Measurements from ENCODE around the gene DEPDC1.
A peak's percentile ranks its signal among the peaks of the same experiment; 100 is the strongest.

Gene DEPDC1

DNA sequence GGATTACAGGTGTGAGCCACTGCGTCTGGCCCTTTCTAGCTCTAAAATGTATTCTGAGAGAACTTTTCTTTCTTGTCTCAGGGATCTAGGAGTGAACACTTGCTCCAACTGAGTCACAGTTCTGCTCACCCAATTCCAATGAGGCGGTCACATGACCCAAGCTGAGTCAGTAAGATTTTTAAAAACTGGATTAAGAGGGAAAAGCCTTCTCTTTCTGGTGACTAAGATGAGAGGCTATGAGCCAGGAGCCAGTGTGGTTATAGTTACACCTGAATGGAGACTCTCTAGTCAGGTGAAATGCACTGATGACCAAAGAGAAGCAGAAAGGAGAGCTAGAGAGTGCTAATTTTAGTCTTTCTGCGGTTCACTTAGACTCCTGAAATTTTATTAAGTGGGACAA lies 9.5 kb upstream of the DEPDC1 start:
- TF ChIP-seq, protein P1, sequence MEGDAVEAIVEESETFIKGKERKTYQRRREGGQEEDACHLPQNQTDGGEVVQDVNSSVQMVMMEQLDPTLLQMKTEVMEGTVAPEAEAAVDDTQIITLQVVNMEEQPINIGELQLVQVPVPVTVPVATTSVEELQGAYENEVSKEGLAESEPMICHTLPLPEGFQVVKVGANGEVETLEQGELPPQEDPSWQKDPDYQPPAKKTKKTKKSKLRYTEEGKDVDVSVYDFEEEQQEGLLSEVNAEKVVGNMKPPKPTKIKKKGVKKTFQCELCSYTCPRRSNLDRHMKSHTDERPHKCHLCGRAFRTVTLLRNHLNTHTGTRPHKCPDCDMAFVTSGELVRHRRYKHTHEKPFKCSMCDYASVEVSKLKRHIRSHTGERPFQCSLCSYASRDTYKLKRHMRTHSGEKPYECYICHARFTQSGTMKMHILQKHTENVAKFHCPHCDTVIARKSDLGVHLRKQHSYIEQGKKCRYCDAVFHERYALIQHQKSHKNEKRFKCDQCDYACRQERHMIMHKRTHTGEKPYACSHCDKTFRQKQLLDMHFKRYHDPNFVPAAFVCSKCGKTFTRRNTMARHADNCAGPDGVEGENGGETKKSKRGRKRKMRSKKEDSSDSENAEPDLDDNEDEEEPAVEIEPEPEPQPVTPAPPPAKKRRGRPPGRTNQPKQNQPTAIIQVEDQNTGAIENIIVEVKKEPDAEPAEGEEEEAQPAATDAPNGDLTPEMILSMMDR (IDR thresholded peaks at IDR 0.05; ENCODE audit: insufficient read depth, low read length, poor library complexity, severe bottlenecking), result no peak
- H3K4me3 ChIP-seq (ENCODE audit: insufficient read depth, low read length, poor library complexity, severe bottlenecking), result no peak overlapping the region

DNA sequence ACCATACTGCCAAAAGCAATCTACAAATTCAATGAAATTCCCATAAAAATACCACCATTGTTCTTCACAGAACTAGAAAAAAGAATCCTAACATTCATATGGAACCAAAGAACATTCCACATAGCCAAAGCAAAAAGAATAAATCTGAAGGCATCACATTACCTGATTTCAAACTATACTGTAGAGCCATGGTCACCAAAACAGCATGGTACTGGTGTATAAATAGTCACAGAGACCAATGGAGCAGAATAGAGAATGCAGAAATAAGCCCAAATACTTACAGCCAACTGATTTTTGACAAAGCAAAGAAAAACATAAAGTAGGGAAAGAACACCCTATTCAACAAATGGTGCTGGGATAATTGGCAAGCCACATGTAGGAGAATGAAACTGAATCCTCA lies 6.2 kb upstream of the DEPDC1 start:
- Histone ChIP-seq H3K4me2 (ENCODE audit: low read depth, low read length, poor library complexity, severe bottlenecking) (no peak overlapping the region), H3F3A (ENCODE audit: insufficient read depth) (no peaks in the 10 kb centered on the region), H3K79me2 (ENCODE audit: insufficient read depth, low read length) (no peaks in the 10 kb centered on the region), H2AFZ (ENCODE audit: low read depth, low read length, severe bottlenecking) (no peak overlapping the region), H3K36me3 (ENCODE audit: low read length) (no peaks in the 10 kb centered on the region), H3K27me3 (ENCODE audit: low read length) (no peaks in the 10 kb centered on the region), H3K9ac (ENCODE audit: low read length) (no peak overlapping the region), H3K9me2 (replicated peaks; ENCODE audit: insufficient read depth, low read length) (no peaks in the 10 kb centered on the region), H3K4me3 (ENCODE audit: insufficient read depth, low read length, poor library complexity, severe bottlenecking) (no peak overlapping the region), H3K9me3 (ENCODE audit: insufficient read depth, low read length) (no peaks in the 10 kb centered on the region), H3K27ac (ENCODE audit: low read depth, low read length) (no peak overlapping the region), H4K20me1 (ENCODE audit: low read depth, low read length) (no peaks in the 10 kb centered on the region)
- no peak for TF ChIP-seq EZH2phosphoT487 (conservative IDR thresholded peaks at IDR 0.05; ENCODE audit: low read length)
- TF ChIP-seq, protein P1 (IDR thresholded peaks at IDR 0.05; ENCODE audit: insufficient read depth, low read length, poor library complexity, severe bottlenecking), result no peak

More for the DNA sequence above, 9.5 kb upstream of the DEPDC1 start:
- no peaks in the 10 kb centered on the region for H3K36me3 ChIP-seq (ENCODE audit: low read length)
- H4K20me1 ChIP-seq (ENCODE audit: low read depth, low read length), result no peaks in the 10 kb centered on the region
- H3K9ac ChIP-seq (ENCODE audit: low read length), result no peak overlapping the region
- H3K9me2 ChIP-seq (replicated peaks; ENCODE audit: insufficient read depth, low read length), result no peaks in the 10 kb centered on the region
- H3F3A ChIP-seq (ENCODE audit: insufficient read depth), result no peaks in the 10 kb centered on the region
- H2AFZ ChIP-seq (ENCODE audit: low read depth, low read length, severe bottlenecking), result no peak overlapping the region
- no peaks in the 10 kb centered on the region for H3K79me2 ChIP-seq (ENCODE audit: insufficient read depth, low read length)
- no peaks in the 10 kb centered on the region for H3K27me3 ChIP-seq (ENCODE audit: low read length)
- H3K27ac ChIP-seq (ENCODE audit: low read depth, low read length), result no peak overlapping the region
- no peak overlapping the region for H3K4me2 ChIP-seq (ENCODE audit: low read depth, low read length, poor library complexity, severe bottlenecking)
- no peaks in the 10 kb centered on the region for H3K9me3 ChIP-seq (ENCODE audit: insufficient read depth, low read length)

DNA sequence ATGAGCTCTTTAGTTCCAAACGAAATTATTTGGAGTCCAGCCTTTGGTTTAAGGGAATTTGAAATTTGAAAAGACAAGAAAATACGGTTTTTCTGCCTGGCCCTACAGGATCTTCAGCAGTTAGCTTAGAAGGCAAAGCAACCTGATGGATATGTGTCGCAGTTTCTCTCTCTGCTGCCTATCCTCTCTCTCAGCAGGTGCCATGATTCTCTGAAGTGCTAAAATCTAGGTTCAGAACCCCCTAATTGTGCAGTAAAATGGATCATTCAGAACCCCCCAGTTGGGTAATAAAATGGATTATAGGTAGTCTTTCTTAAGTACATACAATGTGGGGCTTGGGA lies 446 bp upstream of the DEPDC1 start:
- TF ChIP-seq EZH2phosphoT487 (conservative IDR thresholded peaks at IDR 0.05; ENCODE audit: low read length), result no peak
- TF ChIP-seq, protein P1 (IDR thresholded peaks at IDR 0.05; ENCODE audit: insufficient read depth, low read length, poor library complexity, severe bottlenecking), result no peak
- Histone ChIP-seq H3K27me3 (ENCODE audit: low read length) (no peaks in the 10 kb centered on the region), H3K9me2 (replicated peaks; ENCODE audit: insufficient read depth, low read length) (no peaks in the 10 kb centered on the region), H3K36me3 (ENCODE audit: low read length) (peaks cover 10% of the 10 kb centered on the region; the same call in 1 of the 2 replicates), H4K20me1 (ENCODE audit: low read depth, low read length) (no peaks in the 10 kb centered on the region), H3K9me3 (ENCODE audit: insufficient read depth, low read length) (no peaks in the 10 kb centered on the region), H3K9ac (ENCODE audit: low read length) (peak overlapping the region; percentile 84), H3K4me2 (ENCODE audit: low read depth, low read length, poor library complexity, severe bottlenecking) (peak overlapping the region; percentile 76), H2AFZ (ENCODE audit: low read depth, low read length, severe bottlenecking) (peak overlapping the region; percentile 93), H3F3A (ENCODE audit: insufficient read depth) (no peaks in the 10 kb centered on the region), H3K27ac (ENCODE audit: low read depth, low read length) (no peak overlapping the region), H3K79me2 (ENCODE audit: insufficient read depth, low read length) (peaks cover 43% of the 10 kb centered on the region), H3K4me3 (ENCODE audit: insufficient read depth, low read length, poor library complexity, severe bottlenecking) (peak overlapping the region; percentile 80)
